ENCODE results near the gene MYBBP1A. TPM values are rescaled to one million over a fixed set of nuclear protein-coding genes. Genes with fewer than 3 reads are reported as not detected.

The MYBBP1A gene
- total RNA-seq, 5 donors from 2014 or later (not counting 1 experiment from before 2014, with no cell fraction given): 57.0 to 102 (median 94.2) TPM

- H3K4me1 Mint-ChIP-seq: peaks cover 4 to 5% (median 4%) of the 10 kb centered on the region in 3 donors
- ATAC-seq (replicated peaks in 1 of 4) (peak; percentile 50 to 65 (median 64)), DNase-seq (peak in 18 of 35 experiments; percentile 7 to 51 (median 22))
- no peaks in the 10 kb centered on the region for H3K9me3 Mint-ChIP-seq
- no peaks in the 10 kb centered on the region for H3K36me3 ChIP-seq (ENCODE audit: control insufficient read depth in 2 of 2, extremely low read depth in 1 of 2, insufficient read depth in 1 of 2, low read length in 1 of 2)
- WGBS (ENCODE audit: insufficient coverage): 18% methylated on average over 26 of the region's 29 CpGs
- peaks cover 8 to 26% of the 10 kb centered on the region in 2 donors for H3K27me3 Mint-ChIP-seq
- peaks cover 0 to 9% of the 10 kb centered on the region in 2 experiments for H3K4me1 ChIP-seq (ENCODE audit: control insufficient read depth in 1 of 2, extremely low read depth in 1 of 2, insufficient read depth in 2 of 2, low read length in 2 of 2)
- no peak overlapping the region for H3K27ac ChIP-seq (ENCODE audit: low read length)
- ChIA-PET CTCF (no interaction called here), POLR2A (interaction anchor here in 1 of 2 donors (0.6 kb wide), 1 partner anchor 278 kb away, joined by 4 read pairs; no protein-coding TSS in a partner anchor)
- peak overlapping the region in 1 of 3 donors; percentile 38 for H3K4me3 Mint-ChIP-seq
- peaks cover 0 to 66% of the 10 kb centered on the region in 2 experiments for H3K27me3 ChIP-seq (replicated peaks in 1 of 2; ENCODE audit: control insufficient read depth in 2 of 2, extremely low read depth in 1 of 2, insufficient read depth in 2 of 2, low read length in 1 of 2)
- H3K27ac Mint-ChIP-seq: no peak overlapping the region
- H3K9me3 ChIP-seq: no peaks in the 10 kb centered on the region
- no peak overlapping the region for H3K4me3 ChIP-seq (ENCODE audit: control insufficient read depth in 1 of 2, extremely low read depth in 1 of 2, low read length in 1 of 2)
- no peaks in the 10 kb centered on the region for H3K36me3 Mint-ChIP-seq
Measured at GRCh38 chr17:4594931-4595684, 39.9 kb upstream of the MYBBP1A start.

DNA sequence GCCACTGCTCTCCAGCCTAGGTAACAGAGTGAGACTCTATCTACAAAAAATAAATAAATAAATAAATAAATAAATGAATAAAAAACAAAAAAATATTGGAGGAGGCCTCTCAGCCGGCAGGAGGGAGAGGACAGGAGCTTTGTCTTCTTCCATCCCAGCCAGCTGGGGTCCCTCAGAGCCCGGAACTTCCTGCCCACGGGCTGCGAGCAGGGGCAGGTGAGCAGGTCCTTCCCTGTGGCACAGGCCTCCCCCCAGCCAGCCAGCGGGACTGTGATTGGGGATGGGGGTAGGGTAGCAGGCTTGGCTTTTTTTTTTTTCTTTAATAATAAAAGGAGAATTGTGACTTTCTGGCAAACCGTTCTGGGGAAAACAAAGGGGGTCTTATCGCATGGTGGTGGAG lies 39.2 kb upstream of the MYBBP1A start:
- H3K4me3 ChIP-seq (ENCODE audit: control insufficient read depth in 1 of 2, extremely low read depth in 1 of 2, low read length in 1 of 2): no peak overlapping the region
- peaks cover 0 to 60% of the 10 kb centered on the region in 2 experiments for H3K27me3 ChIP-seq (replicated peaks in 1 of 2; ENCODE audit: control insufficient read depth in 2 of 2, extremely low read depth in 1 of 2, insufficient read depth in 2 of 2, low read length in 1 of 2)
- no peak overlapping the region for H3K27ac ChIP-seq (ENCODE audit: low read length)
- Mint-ChIP-seq H3K9me3 (no peaks in the 10 kb centered on the region), H3K27me3 (peaks cover 8 to 25% of the 10 kb centered on the region in 2 donors), H3K27ac (no peak overlapping the region), H3K36me3 (no peaks in the 10 kb centered on the region), H3K4me3 (no peak overlapping the region), H3K4me1 (peaks cover 4 to 5% (median 4%) of the 10 kb centered on the region in 3 donors)
- H3K4me1 ChIP-seq (ENCODE audit: control insufficient read depth in 1 of 2, extremely low read depth in 1 of 2, insufficient read depth in 2 of 2, low read length in 2 of 2): peaks cover 0 to 9% of the 10 kb centered on the region in 2 experiments
- DNase-seq (no peak), ATAC-seq (replicated peaks in 1 of 4) (no peak)
- no CpG with 5 or more reads among the region's 7 CpGs for WGBS (ENCODE audit: insufficient coverage)
- ChIA-PET CTCF (no interaction called here), POLR2A (no interaction called here)
- H3K36me3 ChIP-seq (ENCODE audit: control insufficient read depth in 2 of 2, extremely low read depth in 1 of 2, insufficient read depth in 1 of 2, low read length in 1 of 2): no peaks in the 10 kb centered on the region
- no peaks in the 10 kb centered on the region for H3K9me3 ChIP-seq

DNA sequence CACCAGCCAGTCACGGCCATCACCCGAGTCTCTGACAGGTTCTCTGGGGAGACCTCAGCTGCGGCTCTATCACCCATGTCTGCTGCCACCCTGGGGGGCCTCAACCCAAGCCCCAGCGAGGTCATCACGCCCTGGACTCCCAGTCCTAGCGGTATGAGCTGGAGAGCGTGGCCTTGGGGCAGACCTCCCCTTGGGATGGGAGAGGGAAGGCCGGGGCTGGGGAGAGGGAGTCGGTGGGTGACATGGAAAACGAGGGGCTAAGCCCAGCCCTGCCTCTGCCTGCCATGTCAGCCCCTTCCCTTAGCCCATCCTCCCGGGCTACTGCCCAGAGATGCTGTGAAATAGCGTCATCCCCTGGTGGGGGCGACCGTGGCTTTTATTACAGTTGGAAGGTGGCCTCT lies 37.8 kb upstream of the MYBBP1A start:
- H3K36me3 Mint-ChIP-seq: no peaks in the 10 kb centered on the region
- Histone ChIP-seq H3K4me3 (ENCODE audit: control insufficient read depth in 1 of 2, extremely low read depth in 1 of 2, low read length in 1 of 2) (no peak overlapping the region), H3K4me1 (ENCODE audit: control insufficient read depth in 1 of 2, extremely low read depth in 1 of 2, insufficient read depth in 2 of 2, low read length in 2 of 2) (peaks cover 0 to 9% of the 10 kb centered on the region in 2 experiments), H3K27ac (ENCODE audit: low read length) (no peak overlapping the region), H3K9me3 (no peaks in the 10 kb centered on the region), H3K27me3 (replicated peaks in 1 of 2; ENCODE audit: control insufficient read depth in 2 of 2, extremely low read depth in 1 of 2, insufficient read depth in 2 of 2, low read length in 1 of 2) (peaks cover 0 to 55% of the 10 kb centered on the region in 2 experiments), H3K36me3 (ENCODE audit: control insufficient read depth in 2 of 2, extremely low read depth in 1 of 2, insufficient read depth in 1 of 2, low read length in 1 of 2) (no peaks in the 10 kb centered on the region)
- 88% methylated on average over 9 of the region's 14 CpGs for WGBS (ENCODE audit: insufficient coverage)
- ATAC-seq (replicated peaks in 1 of 4): no peak
- no peak overlapping the region for H3K27ac Mint-ChIP-seq
- no peak overlapping the region for H3K4me3 Mint-ChIP-seq
- ChIA-PET POLR2A (no interaction called here), CTCF (no interaction called here)
- no peak for DNase-seq
- H3K27me3 Mint-ChIP-seq: peaks cover 8 to 19% of the 10 kb centered on the region in 2 donors
- peaks cover 4 to 5% (median 4%) of the 10 kb centered on the region in 3 donors for H3K4me1 Mint-ChIP-seq
- no peaks in the 10 kb centered on the region for H3K9me3 Mint-ChIP-seq

DNA sequence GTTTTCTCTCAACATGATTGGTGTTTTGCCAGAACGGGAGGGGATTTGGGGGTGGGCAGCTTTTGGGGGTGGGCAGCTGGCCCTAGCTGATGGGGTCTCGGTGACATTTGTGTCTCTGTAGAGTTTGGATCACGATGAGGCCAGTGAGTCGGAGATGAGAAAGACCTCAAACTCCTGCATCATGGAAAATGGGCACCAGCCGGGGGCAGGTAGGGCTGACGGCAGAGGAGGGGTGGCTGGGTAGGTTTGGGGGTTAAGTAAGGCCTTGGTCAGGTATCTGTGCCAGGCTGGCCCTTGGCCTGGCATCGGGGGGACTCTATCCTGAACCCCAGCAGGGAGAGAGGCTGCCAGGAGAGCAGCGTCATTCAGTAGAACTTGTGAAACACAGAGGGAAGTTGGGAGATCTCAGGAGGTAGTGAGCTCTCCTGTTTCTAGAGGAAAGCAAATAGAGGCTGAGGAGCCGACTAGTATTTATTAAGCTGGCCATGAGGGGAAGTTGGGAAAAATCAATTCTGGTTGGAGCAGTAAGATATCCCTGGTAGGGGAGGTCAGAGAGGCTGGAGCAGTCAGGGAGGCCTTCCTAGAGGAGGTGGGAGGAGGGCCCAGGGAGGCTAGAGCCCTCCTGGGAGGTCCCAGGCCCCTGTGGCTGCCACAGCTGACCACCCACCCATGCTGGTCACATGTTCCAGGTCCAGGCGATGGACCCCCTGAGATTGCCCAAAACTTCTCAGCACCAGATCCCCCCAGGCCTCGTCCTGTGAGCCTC lies 37.2 kb upstream of the MYBBP1A start:
- peaks cover 0 to 9% of the 10 kb centered on the region in 2 experiments for H3K4me1 ChIP-seq (ENCODE audit: control insufficient read depth in 1 of 2, extremely low read depth in 1 of 2, insufficient read depth in 2 of 2, low read length in 2 of 2)
- peaks cover 0 to 51% of the 10 kb centered on the region in 2 experiments for H3K27me3 ChIP-seq (replicated peaks in 1 of 2; ENCODE audit: control insufficient read depth in 2 of 2, extremely low read depth in 1 of 2, insufficient read depth in 2 of 2, low read length in 1 of 2)
- Mint-ChIP-seq H3K27ac (no peak overlapping the region), H3K27me3 (peaks cover 8 to 15% of the 10 kb centered on the region in 2 donors), H3K9me3 (no peaks in the 10 kb centered on the region), H3K4me3 (no peak overlapping the region), H3K36me3 (no peaks in the 10 kb centered on the region), H3K4me1 (peaks cover 4 to 5% (median 4%) of the 10 kb centered on the region in 3 donors)
- ChIA-PET CTCF (no interaction called here), POLR2A (no interaction called here)
- ATAC-seq (replicated peaks in 1 of 4): no peak
- no peaks in the 10 kb centered on the region for H3K9me3 ChIP-seq
- H3K27ac ChIP-seq (ENCODE audit: low read length): no peak overlapping the region
- H3K36me3 ChIP-seq (ENCODE audit: control insufficient read depth in 2 of 2, extremely low read depth in 1 of 2, insufficient read depth in 1 of 2, low read length in 1 of 2): no peaks in the 10 kb centered on the region
- no peak for DNase-seq
- 75% methylated on average over 11 of the region's 11 CpGs for WGBS (ENCODE audit: insufficient coverage)
- H3K4me3 ChIP-seq (ENCODE audit: control insufficient read depth in 1 of 2, extremely low read depth in 1 of 2, low read length in 1 of 2): no peak overlapping the region

- peaks cover 0 to 9% of the 10 kb centered on the region in 2 experiments for H3K4me1 ChIP-seq (ENCODE audit: control insufficient read depth in 1 of 2, extremely low read depth in 1 of 2, insufficient read depth in 2 of 2, low read length in 2 of 2)
- no peak overlapping the region for H3K27ac ChIP-seq (ENCODE audit: low read length)
- H3K36me3 Mint-ChIP-seq: no peaks in the 10 kb centered on the region
- no peaks in the 10 kb centered on the region for H3K9me3 ChIP-seq
- ATAC-seq (replicated peaks in 1 of 4): no peak
- no peak overlapping the region for H3K4me3 Mint-ChIP-seq
- peaks cover 0 to 53% of the 10 kb centered on the region in 2 experiments for H3K27me3 ChIP-seq (replicated peaks in 1 of 2; ENCODE audit: control insufficient read depth in 2 of 2, extremely low read depth in 1 of 2, insufficient read depth in 2 of 2, low read length in 1 of 2)
- no peak overlapping the region for H3K4me3 ChIP-seq (ENCODE audit: control insufficient read depth in 1 of 2, extremely low read depth in 1 of 2, low read length in 1 of 2)
- POLR2A ChIA-PET: no interaction called here
- H3K27ac Mint-ChIP-seq: no peak overlapping the region
- DNase-seq: no peak
- H3K9me3 Mint-ChIP-seq: no peaks in the 10 kb centered on the region
- CTCF ChIA-PET: no interaction called here
- H3K4me1 Mint-ChIP-seq: peaks cover 4 to 5% (median 4%) of the 10 kb centered on the region in 3 donors
- peaks cover 12 to 16% of the 10 kb centered on the region in 2 donors for H3K27me3 Mint-ChIP-seq
- no peaks in the 10 kb centered on the region for H3K36me3 ChIP-seq (ENCODE audit: control insufficient read depth in 2 of 2, extremely low read depth in 1 of 2, insufficient read depth in 1 of 2, low read length in 1 of 2)
- 73% methylated on average over 12 of the region's 12 CpGs for WGBS (ENCODE audit: insufficient coverage)
Measured at GRCh38 chr17:4591529-4591928, 36.3 kb upstream of the MYBBP1A start.

GRCh38 chr17:4590981-4591453 lies 35.8 kb upstream of the MYBBP1A start:
- Histone ChIP-seq H3K27ac (ENCODE audit: low read length) (no peak overlapping the region), H3K4me1 (ENCODE audit: control insufficient read depth in 1 of 2, extremely low read depth in 1 of 2, insufficient read depth in 2 of 2, low read length in 2 of 2) (peaks cover 0 to 9% of the 10 kb centered on the region in 2 experiments), H3K4me3 (ENCODE audit: control insufficient read depth in 1 of 2, extremely low read depth in 1 of 2, low read length in 1 of 2) (no peak overlapping the region), H3K9me3 (no peaks in the 10 kb centered on the region), H3K36me3 (ENCODE audit: control insufficient read depth in 2 of 2, extremely low read depth in 1 of 2, insufficient read depth in 1 of 2, low read length in 1 of 2) (no peaks in the 10 kb centered on the region), H3K27me3 (replicated peaks in 1 of 2; ENCODE audit: control insufficient read depth in 2 of 2, extremely low read depth in 1 of 2, insufficient read depth in 2 of 2, low read length in 1 of 2) (peaks cover 0 to 51% of the 10 kb centered on the region in 2 experiments)
- no peak for DNase-seq
- no peak overlapping the region for H3K27ac Mint-ChIP-seq
- CTCF ChIA-PET: no interaction called here
- H3K9me3 Mint-ChIP-seq: no peaks in the 10 kb centered on the region
- POLR2A ChIA-PET: no interaction called here
- H3K36me3 Mint-ChIP-seq: no peaks in the 10 kb centered on the region
- peaks cover 17 to 21% of the 10 kb centered on the region in 2 donors for H3K27me3 Mint-ChIP-seq
- ATAC-seq (replicated peaks in 1 of 4): no peak
- peaks cover 4 to 5% (median 4%) of the 10 kb centered on the region in 3 donors for H3K4me1 Mint-ChIP-seq
- 65% methylated on average over 3 of the region's 10 CpGs for WGBS (ENCODE audit: insufficient coverage)
- no peak overlapping the region for H3K4me3 Mint-ChIP-seq

All from T-cell (primary cell).